ENCODE measurements around the gene PLN. TPM values are rescaled to one million over a fixed set of nuclear protein-coding genes. Genes with fewer than 3 reads are reported as not detected.

Gene PLN
- total RNA-seq, 1 experiment from 2014 or later = not detected

- Mint-ChIP-seq H3K27me3 (ENCODE audit: insufficient read depth, unreplicated experiment) (no peaks in the 10 kb centered on the region), H3K4me1 (ENCODE audit: low read depth, unreplicated experiment) (no peaks in the 10 kb centered on the region), H3K27ac (ENCODE audit: unreplicated experiment) (no peak overlapping the region), H3K9me3 (ENCODE audit: unreplicated experiment) (no peaks in the 10 kb centered on the region), H3K4me3 (ENCODE audit: unreplicated experiment) (no peak overlapping the region), H3K36me3 (ENCODE audit: insufficient read depth, unreplicated experiment) (no peaks in the 10 kb centered on the region)
- H3K4me3 ChIP-seq (ENCODE audit: low read depth, low read length) = no peak overlapping the region
- H3K36me3 ChIP-seq (ENCODE audit: control insufficient read depth, insufficient read depth, low read length) = no peaks in the 10 kb centered on the region
- no peaks in the 10 kb centered on the region for H3K9me3 ChIP-seq
- no TSS peak for BruUV-seq (replicated peaks)
- CTCF ChIA-PET = no interaction called here
- intact Hi-C loops (cut with micrococcal nuclease; ENCODE audit: unreplicated experiment) = no loop called here
- POLR2A ChIA-PET = no interaction called here
- H3K4me1 ChIP-seq = no peaks in the 10 kb centered on the region
- no peak for TF ChIP-seq CTCF (IDR thresholded peaks at IDR 0.05; ENCODE audit: insufficient read depth in 1 of 2, low read depth in 1 of 2, low read length in 1 of 2, severe bottlenecking in 1 of 2, unreplicated experiment in 1 of 2)
- no peaks in the 10 kb centered on the region for H3K27me3 ChIP-seq (replicated peaks; ENCODE audit: control insufficient read depth, insufficient read depth, low read length)
- no peak for DNase-seq
Measured at GRCh38 chr6:118562959-118563358, 14.9 kb downstream of the PLN start.

- no peaks in the 10 kb centered on the region for H3K9me3 ChIP-seq
- peak in 1 of 2 experiments; percentile 14 for DNase-seq
- H3K27ac Mint-ChIP-seq (ENCODE audit: unreplicated experiment) = no peak overlapping the region
- no peaks in the 10 kb centered on the region for H3K4me1 ChIP-seq
- intact Hi-C loops (cut with micrococcal nuclease; ENCODE audit: unreplicated experiment) = loop anchor here (1.0 to 5.0 kb wide), 4 partner anchors 15 to 237 kb away; no protein-coding TSS in a partner anchor
- no peaks in the 10 kb centered on the region for H3K9me3 Mint-ChIP-seq (ENCODE audit: unreplicated experiment)
- ChIA-PET CTCF (interaction anchor here (0.6 to 1.2 kb wide), 4 partner anchors 13 to 545 kb away, joined by 3 to 5 read pairs (median 3); no protein-coding TSS in a partner anchor), POLR2A (interaction anchor here (0.5 kb wide), 1 partner anchor 332 kb away, joined by 3 read pairs; no protein-coding TSS in a partner anchor)
- H3K4me1 Mint-ChIP-seq (ENCODE audit: low read depth, unreplicated experiment) = no peaks in the 10 kb centered on the region
- H3K27me3 Mint-ChIP-seq (ENCODE audit: insufficient read depth, unreplicated experiment) = no peaks in the 10 kb centered on the region
- no peaks in the 10 kb centered on the region for H3K36me3 ChIP-seq (ENCODE audit: control insufficient read depth, insufficient read depth, low read length)
- no peaks in the 10 kb centered on the region for H3K36me3 Mint-ChIP-seq (ENCODE audit: insufficient read depth, unreplicated experiment)
- TF ChIP-seq CTCF (IDR thresholded peaks at IDR 0.05; ENCODE audit: insufficient read depth in 1 of 2, low read depth in 1 of 2, low read length in 1 of 2, severe bottlenecking in 1 of 2, unreplicated experiment in 1 of 2) = peak; percentile 45 to 52
- no peak overlapping the region for H3K4me3 Mint-ChIP-seq (ENCODE audit: unreplicated experiment)
- H3K4me3 ChIP-seq (ENCODE audit: low read depth, low read length) = no peak overlapping the region
- BruUV-seq (replicated peaks) = no TSS peak
- H3K27me3 ChIP-seq (replicated peaks; ENCODE audit: control insufficient read depth, insufficient read depth, low read length) = no peaks in the 10 kb centered on the region
Measured at GRCh38 chr6:118565311-118565960, 17.3 kb downstream of the PLN start.

- Histone ChIP-seq H3K27me3 (replicated peaks; ENCODE audit: control insufficient read depth, insufficient read depth, low read length) (no peaks in the 10 kb centered on the region), H3K9me3 (no peaks in the 10 kb centered on the region), H3K4me1 (no peaks in the 10 kb centered on the region), H3K4me3 (ENCODE audit: low read depth, low read length) (no peak overlapping the region), H3K36me3 (ENCODE audit: control insufficient read depth, insufficient read depth, low read length) (no peaks in the 10 kb centered on the region)
- DNase-seq = no peak
- H3K4me3 Mint-ChIP-seq (ENCODE audit: unreplicated experiment) = no peak overlapping the region
- no peak overlapping the region for H3K27ac Mint-ChIP-seq (ENCODE audit: unreplicated experiment)
- intact Hi-C loops (cut with micrococcal nuclease; ENCODE audit: unreplicated experiment) = loop anchor here (5.0 kb wide), 1 partner anchor 234 kb away; no protein-coding TSS in a partner anchor
- H3K36me3 Mint-ChIP-seq (ENCODE audit: insufficient read depth, unreplicated experiment) = no peaks in the 10 kb centered on the region
- BruUV-seq (replicated peaks) = no TSS peak
- H3K4me1 Mint-ChIP-seq (ENCODE audit: low read depth, unreplicated experiment) = no peaks in the 10 kb centered on the region
- POLR2A ChIA-PET = no interaction called here
- CTCF ChIA-PET = no interaction called here
- H3K27me3 Mint-ChIP-seq (ENCODE audit: insufficient read depth, unreplicated experiment) = no peaks in the 10 kb centered on the region
- H3K9me3 Mint-ChIP-seq (ENCODE audit: unreplicated experiment) = no peaks in the 10 kb centered on the region
- no peak for TF ChIP-seq CTCF (IDR thresholded peaks at IDR 0.05; ENCODE audit: insufficient read depth in 1 of 2, low read depth in 1 of 2, low read length in 1 of 2, severe bottlenecking in 1 of 2, unreplicated experiment in 1 of 2)
Measured at GRCh38 chr6:118567974-118568373, 19.9 kb downstream of the PLN start.

Data from Caco-2 (cell line).